ENCODE measurements around the gene PSAP. TPM values are rescaled to one million over a fixed set of nuclear protein-coding genes. Genes with fewer than 3 reads are reported as not detected.
"Not testable (repeated sequence)": the region's sequence is repeated elsewhere in the genome, so short reads cannot be mapped to it uniquely, and the experiment has no call there.

Gene PSAP
- total and polyA plus RNA-seq, 7 experiments from 2014 or later: 153 to 1,163 (median 281) TPM

GRCh38 chr10:71882813-71883659 lies 32.0 kb upstream of the PSAP start:
- no peak overlapping the region for H3K4me3 ChIP-seq (ENCODE audit: low read length)
- no peak for ATAC-seq
- Mint-ChIP-seq H3K27me3 (peaks cover 0 to 14% (median 0%) of the 10 kb centered on the region in 5 donors), H3K4me1 (peaks cover 10 to 28% (median 24%) of the 10 kb centered on the region in 7 donors), H3K27ac (peak overlapping the region in 8 of 9 donors; percentile 8 to 80 (median 56)), H3K9me3 (no peaks in the 10 kb centered on the region), H3K4me3 (peak overlapping the region in 5 of 10 donors; percentile 3 to 26 (median 18)), H3K36me3 (no peaks in the 10 kb centered on the region)
- intact Hi-C loops (cut with micrococcal nuclease): no loop called here
- ChIA-PET CTCF (interaction anchor here (0.6 to 1.5 kb wide), 4 partner anchors 14 to 271 kb away, joined by 3 to 5 read pairs (median 4); no protein-coding TSS in a partner anchor), POLR2A (interaction anchor here (0.6 to 1.2 kb wide), 2 partner anchors 9 to 32 kb away, joined by 3 to 4 read pairs; partner anchors contain the start of gene PSAP)
- H3K9me3 ChIP-seq (ENCODE audit: control insufficient read depth in 2 of 3, low read length in 3 of 3): no peaks in the 10 kb centered on the region
- H3K27me3 ChIP-seq (ENCODE audit: control insufficient read depth in 2 of 2, insufficient read depth in 2 of 2, low read length in 2 of 2): no peaks in the 10 kb centered on the region
- H3K36me3 ChIP-seq (ENCODE audit: control insufficient read depth in 2 of 3, insufficient read depth in 3 of 3, low read length in 3 of 3): no peaks in the 10 kb centered on the region
- H3K4me1 ChIP-seq (ENCODE audit: control insufficient read depth in 2 of 2, insufficient read depth in 2 of 2, low read length in 2 of 2): peaks cover 0 to 19% of the 10 kb centered on the region in 2 donors
- no peak overlapping the region for H3K27ac ChIP-seq (ENCODE audit: low read depth, low read length)
- peak in 3 of 9 donors; percentile 29 to 41 (median 34) for DNase-seq

- Histone ChIP-seq H3K4me1 (ENCODE audit: control insufficient read depth in 2 of 2, insufficient read depth in 2 of 2, low read length in 2 of 2) (peaks cover 0 to 24% of the 10 kb centered on the region in 2 donors), H3K36me3 (ENCODE audit: control insufficient read depth in 2 of 3, insufficient read depth in 3 of 3, low read length in 3 of 3) (no peaks in the 10 kb centered on the region), H3K4me3 (ENCODE audit: low read length) (no peak overlapping the region), H3K27ac (ENCODE audit: low read depth, low read length) (no peak overlapping the region), H3K27me3 (ENCODE audit: control insufficient read depth in 2 of 2, insufficient read depth in 2 of 2, low read length in 2 of 2) (no peaks in the 10 kb centered on the region), H3K9me3 (ENCODE audit: control insufficient read depth in 2 of 3, low read length in 3 of 3) (no peaks in the 10 kb centered on the region)
- peaks cover 0 to 3% (median 0%) of the 10 kb centered on the region in 5 donors for H3K36me3 Mint-ChIP-seq
- ChIA-PET POLR2A (no interaction called here), CTCF (interaction anchor here (0.6 kb wide), 1 partner anchor 164 kb away, joined by 4 read pairs; no protein-coding TSS in a partner anchor)
- DNase-seq: no peak
- no peak for ATAC-seq
- H3K4me1 Mint-ChIP-seq: peaks cover 14 to 36% (median 32%) of the 10 kb centered on the region in 7 donors
- intact Hi-C loops (cut with micrococcal nuclease): no loop called here
- peaks cover 0 to 8% (median 0%) of the 10 kb centered on the region in 5 donors for H3K27me3 Mint-ChIP-seq
- peaks cover 0 to 1% (median 0%) of the 10 kb centered on the region in 11 donors for H3K9me3 Mint-ChIP-seq
- H3K4me3 Mint-ChIP-seq: no peak overlapping the region
- peak overlapping the region in 1 of 9 donors; percentile 47 for H3K27ac Mint-ChIP-seq
Observed at GRCh38 chr10:71881647-71882355, 30.8 kb upstream of the PSAP start.

GRCh38 chr10:71881307-71881624 lies 30.2 kb upstream of the PSAP start:
- H3K4me1 Mint-ChIP-seq: peaks cover 14 to 36% (median 32%) of the 10 kb centered on the region in 7 donors
- H3K4me3 Mint-ChIP-seq; H3K27ac Mint-ChIP-seq; CTCF ChIA-PET; H3K27ac ChIP-seq (ENCODE audit: low read depth, low read length); intact Hi-C loops (cut with micrococcal nuclease); H3K36me3 Mint-ChIP-seq; DNase-seq; H3K9me3 ChIP-seq (ENCODE audit: control insufficient read depth in 2 of 3, low read length in 3 of 3); ATAC-seq; H3K27me3 Mint-ChIP-seq; H3K36me3 ChIP-seq (ENCODE audit: control insufficient read depth in 2 of 3, insufficient read depth in 3 of 3, low read length in 3 of 3); POLR2A ChIA-PET; H3K27me3 ChIP-seq (ENCODE audit: control insufficient read depth in 2 of 2, insufficient read depth in 2 of 2, low read length in 2 of 2); H3K9me3 Mint-ChIP-seq; H3K4me3 ChIP-seq (ENCODE audit: low read length): not testable (repeated sequence)
- H3K4me1 ChIP-seq (ENCODE audit: control insufficient read depth in 2 of 2, insufficient read depth in 2 of 2, low read length in 2 of 2): peaks cover 0 to 24% of the 10 kb centered on the region in 2 donors

- Histone ChIP-seq H3K4me1 (ENCODE audit: control insufficient read depth in 2 of 2, insufficient read depth in 2 of 2, low read length in 2 of 2) (peaks cover 0 to 24% of the 10 kb centered on the region in 2 donors), H3K9me3 (ENCODE audit: control insufficient read depth in 2 of 3, low read length in 3 of 3) (no peaks in the 10 kb centered on the region), H3K27ac (ENCODE audit: low read depth, low read length) (no peak overlapping the region), H3K4me3 (ENCODE audit: low read length) (no peak overlapping the region), H3K27me3 (ENCODE audit: control insufficient read depth in 2 of 2, insufficient read depth in 2 of 2, low read length in 2 of 2) (no peaks in the 10 kb centered on the region), H3K36me3 (ENCODE audit: control insufficient read depth in 2 of 3, insufficient read depth in 3 of 3, low read length in 3 of 3) (no peaks in the 10 kb centered on the region)
- Mint-ChIP-seq H3K27me3 (peaks cover 0 to 5% (median 0%) of the 10 kb centered on the region in 5 donors), H3K4me1 (peaks cover 14 to 36% (median 32%) of the 10 kb centered on the region in 7 donors), H3K4me3 (no peak overlapping the region), H3K9me3 (peaks cover 0 to 1% (median 0%) of the 10 kb centered on the region in 11 donors), H3K27ac (peak overlapping the region in 1 of 9 donors; percentile 1), H3K36me3 (peaks cover 0 to 3% (median 0%) of the 10 kb centered on the region in 5 donors)
- CTCF ChIA-PET: no interaction called here
- ATAC-seq (peak; percentile 64), DNase-seq (no peak)
- intact Hi-C loops (cut with micrococcal nuclease): no loop called here
- POLR2A ChIA-PET: no interaction called here
Observed at GRCh38 chr10:71880425-71881306, 29.6 kb upstream of the PSAP start.

GRCh38 chr10:71878327-71879034 lies 27.4 kb upstream of the PSAP start:
- peak; percentile 86 for ATAC-seq
- H3K4me3 ChIP-seq (ENCODE audit: low read length): no peak overlapping the region
- no peaks in the 10 kb centered on the region for H3K27me3 ChIP-seq (ENCODE audit: control insufficient read depth in 2 of 2, insufficient read depth in 2 of 2, low read length in 2 of 2)
- DNase-seq: peak in 5 of 9 donors; percentile 23 to 43 (median 33)
- no peaks in the 10 kb centered on the region for H3K9me3 ChIP-seq (ENCODE audit: control insufficient read depth in 2 of 3, low read length in 3 of 3)
- intact Hi-C loops (cut with micrococcal nuclease): no loop called here
- peaks cover 0 to 19% of the 10 kb centered on the region in 2 donors for H3K4me1 ChIP-seq (ENCODE audit: control insufficient read depth in 2 of 2, insufficient read depth in 2 of 2, low read length in 2 of 2)
- H3K9me3 Mint-ChIP-seq: peaks cover 0 to 4% (median 0%) of the 10 kb centered on the region in 11 donors
- H3K27me3 Mint-ChIP-seq: peaks cover 0 to 5% (median 0%) of the 10 kb centered on the region in 5 donors
- no peaks in the 10 kb centered on the region for H3K36me3 ChIP-seq (ENCODE audit: control insufficient read depth in 2 of 3, insufficient read depth in 3 of 3, low read length in 3 of 3)
- peak overlapping the region in 7 of 9 donors; percentile 15 to 67 (median 45) for H3K27ac Mint-ChIP-seq
- peaks cover 0 to 3% (median 0%) of the 10 kb centered on the region in 5 donors for H3K36me3 Mint-ChIP-seq
- no peak overlapping the region for H3K27ac ChIP-seq (ENCODE audit: low read depth, low read length)
- CTCF ChIA-PET: interaction anchor here (0.6 to 1.8 kb wide), 3 partner anchors 18 to 829 kb away, joined by 4 to 8 read pairs (median 4); no protein-coding TSS in a partner anchor
- H3K4me3 Mint-ChIP-seq: peak overlapping the region; percentile 37 to 73 (median 57)
- H3K4me1 Mint-ChIP-seq: peaks cover 13 to 31% (median 29%) of the 10 kb centered on the region in 7 donors
- POLR2A ChIA-PET: interaction anchor here (0.6 to 1.1 kb wide), 2 partner anchors 27 to 181 kb away, joined by 3 to 4 read pairs; partner anchors contain the start of gene PSAP

All from naive thymus-derived CD4-positive, alpha-beta T cell (primary cell).